A673 (cell line): ENCODE results near the gene DRD2. TPM values are rescaled to one million over a fixed set of nuclear protein-coding genes. Genes with fewer than 3 reads are reported as not detected.
A peak's percentile ranks its signal among the peaks of the same experiment; 100 is the strongest.

Source experiments
- BruUV-seq: library from RNA; stranded (reverse); fragments of 400-500 nt; replicated peaks from 2 replicates; lab custom pipeline; 2021; lab: Mats Ljungman, UMichigan
- CTCF ChIA-PET: fragments of 300-600 bp; sonication (Branson Sonifier 250); formaldehyde crosslinking; loops from one replicate; lab custom pipeline; 2022; ENCODE audit warnings: antibody characterized with exemption; lab: Charles Lee
- POLR2A ChIA-PET: fragments of 300-600 bp; sonication (Branson Sonifier 250); formaldehyde crosslinking; loops from one replicate; lab custom pipeline; 2022; ENCODE audit warnings: antibody characterized with exemption; ENCODE audit not compliant: low non-redundant PET; lab: Charles Lee
- DNase-seq: peaks from one replicate; pipeline ENCODE4 v3.0.0-alpha.2; 2015; ENCODE audit warnings: low spot score
- H3K27ac ChIP-seq: fragments of 200-600 bp; sonication (generic); 2 replicates; pipeline ENCODE4 v1.5.1; 2016; ENCODE audit warnings: mixed run types, low read depth, mild to moderate bottlenecking, mixed read lengths, antibody characterized with exemption, low read length; ENCODE audit not compliant: poor library complexity, severe bottlenecking
- H3K27me3 ChIP-seq: fragments of 200-600 bp; sonication (generic); replicated peaks from 2 replicates; pipeline ENCODE4 v1.6.1; 2017; ENCODE audit warnings: mixed run types, low read depth, mild to moderate bottlenecking, mixed read lengths, antibody characterized with exemption, low read length; ENCODE audit not compliant: insufficient read depth, poor library complexity
- H3K36me3 ChIP-seq: fragments of 200-600 bp; sonication (generic); 2 replicates; pipeline ENCODE4 v1.6.1; 2016; ENCODE audit warnings: mixed run types, mild to moderate bottlenecking, mixed read lengths, antibody characterized with exemption, low read length; ENCODE audit not compliant: insufficient read depth, poor library complexity, severe bottlenecking
- H3K4me1 ChIP-seq: fragments of 200-600 bp; sonication (generic); 2 replicates; pipeline ENCODE4 v1.6.1; 2017; ENCODE audit warnings: mixed run types, mild to moderate bottlenecking, mixed read lengths, antibody characterized with exemption, low read length; ENCODE audit not compliant: insufficient read depth, poor library complexity, severe bottlenecking
- H3K4me3 ChIP-seq: fragments of 200-600 bp; sonication (generic); 2 replicates; pipeline ENCODE4 v1.5.1; 2016; ENCODE audit warnings: low read depth, mixed run types, mild to moderate bottlenecking, mixed read lengths, low read length; ENCODE audit not compliant: poor library complexity, severe bottlenecking
- H3K9me3 ChIP-seq: fragments of 200-600 bp; sonication (generic); 2 replicates; pipeline ENCODE4 v1.6.1; 2016; ENCODE audit warnings: mixed run types, low read depth, mild to moderate bottlenecking, mixed read lengths, antibody characterized with exemption, low read length; ENCODE audit not compliant: poor library complexity, severe bottlenecking
- CTCF ChIP-seq: fragments of 300-800, 200-600 bp; sonication (generic); conservative IDR thresholded peaks from 2 replicates; pipeline ENCODE4 v1.5.1; 2017; ENCODE audit warnings: low read depth, mild to moderate bottlenecking, antibody characterized with exemption, low read length, moderate library complexity, mixed read lengths
- EZH2 ChIP-seq: fragments of 200-600 bp; sonication (generic); IDR thresholded peaks from 2 replicates; pipeline ENCODE4 v1.6.1; 2017; ENCODE audit warnings: borderline replicate concordance, low read depth, mild to moderate bottlenecking, mixed read lengths, antibody characterized with exemption, low read length; ENCODE audit not compliant: poor library complexity, severe bottlenecking
- intact Hi-C: fragments of 100-400 bp; cut with micrococcal nuclease; formaldehyde crosslinking; loops from one replicate; pipeline ENCODE4 v1.10.0; 2022; ENCODE audit not compliant: unreplicated experiment
- total RNA-seq: library from RNA; stranded (reverse); gene quantifications from 2 replicates; pipeline ENCODE4 v1.2.3, GENCODE V29; 2021

DRD2 gene
- total RNA-seq, 1 experiment from 2014 or later: 0.39 TPM

- intact Hi-C loops: no loop called here
- Histone ChIP-seq H3K4me3 (no peak overlapping the region), H3K4me1 (peaks cover 6% of the 10 kb centered on the region), H3K9me3 (no peaks in the 10 kb centered on the region), H3K27me3 (no peaks in the 10 kb centered on the region), H3K36me3 (no peaks in the 10 kb centered on the region), H3K27ac (no peak overlapping the region)
- no peak for DNase-seq
- ChIA-PET POLR2A (no interaction called here), CTCF (no interaction called here)
- no TSS peak for BruUV-seq
- TF ChIP-seq CTCF (no peak), EZH2 (no peak)
Observed at GRCh38 chr11:113392236-113392921, 82.8 kb downstream of the DRD2 start.

GRCh38 chr11:113389272-113389671 is 85.9 kb downstream of the DRD2 start:
- BruUV-seq: no TSS peak
- CTCF ChIA-PET: no interaction called here
- intact Hi-C loops: no loop called here

GRCh38 chr11:113387605-113388211 is 87.5 kb downstream of the DRD2 start, which contains the start of gene ANKK1:
Gene ANKK1 (plus strand): TSS chr11:113387779. CDS start chr11:113387885, 106 bp downstream.
- no TSS peak for BruUV-seq
- Histone ChIP-seq H3K27me3 (no peaks in the 10 kb centered on the region), H3K4me1 (peaks cover 23% of the 10 kb centered on the region), H3K27ac (peak within 1 kb of the TSS; percentile 3), H3K36me3 (no peaks in the 10 kb centered on the region), H3K4me3 (no peak within 1 kb of the TSS), H3K9me3 (no peaks in the 10 kb centered on the region)
- intact Hi-C loops: no loop called here
- CTCF ChIA-PET: interaction anchor here (0.5 kb wide), 1 partner anchor 409 kb away, joined by 4 read pairs; no protein-coding TSS in a partner anchor
- TF ChIP-seq EZH2: no peak
- no peak for TF ChIP-seq CTCF
- POLR2A ChIA-PET: no interaction called here
- DNase-seq: no peak

More at GRCh38 chr11:113389272-113389671, 85.9 kb downstream of the DRD2 start:
- Histone ChIP-seq H3K9me3 (no peaks in the 10 kb centered on the region), H3K27me3 (no peaks in the 10 kb centered on the region), H3K4me1 (peaks cover 19% of the 10 kb centered on the region), H3K36me3 (no peaks in the 10 kb centered on the region), H3K4me3 (no peak overlapping the region), H3K27ac (peak overlapping the region; percentile 55)
- DNase-seq: peak; percentile 67
- no peak for TF ChIP-seq CTCF
- no peak for TF ChIP-seq EZH2
- POLR2A ChIA-PET: no interaction called here
